GM19043 (cell line): ENCODE measurements around the gene MYH7.
"Not testable (repeated sequence)": the region's sequence is repeated elsewhere in the genome, so short reads cannot be mapped to it uniquely, and the experiment has no call there.

Source experiments
- ATAC-seq: cut with Tn5 transposase; IDR thresholded peaks from one replicate; pipeline ENCODE4 v1.9.1; 2021; ENCODE audit warnings: low read depth; ENCODE audit not compliant: unreplicated experiment

Gene MYH7

DNA sequence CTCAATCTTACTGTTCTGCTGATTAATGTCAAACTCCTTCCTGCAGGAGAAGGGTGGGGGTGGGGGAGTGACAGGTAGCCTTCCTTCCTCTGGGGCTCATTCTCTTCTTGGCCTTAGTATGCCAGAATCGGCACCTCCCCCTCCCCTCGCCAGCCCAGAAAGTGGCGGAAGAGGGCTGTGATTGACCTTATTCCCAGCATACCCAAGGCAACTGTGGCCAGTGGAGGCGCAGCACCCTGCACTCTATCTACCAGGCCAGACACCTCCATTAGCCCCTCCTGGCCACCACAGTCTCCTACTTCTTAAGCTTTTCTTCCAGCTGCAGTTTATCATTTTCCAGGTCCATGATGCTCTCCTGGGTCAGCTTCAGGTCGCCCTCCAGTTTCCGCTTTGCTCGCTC is 42.8 kb downstream of the MYH7 start:
- ATAC-seq, result no peak

DNA sequence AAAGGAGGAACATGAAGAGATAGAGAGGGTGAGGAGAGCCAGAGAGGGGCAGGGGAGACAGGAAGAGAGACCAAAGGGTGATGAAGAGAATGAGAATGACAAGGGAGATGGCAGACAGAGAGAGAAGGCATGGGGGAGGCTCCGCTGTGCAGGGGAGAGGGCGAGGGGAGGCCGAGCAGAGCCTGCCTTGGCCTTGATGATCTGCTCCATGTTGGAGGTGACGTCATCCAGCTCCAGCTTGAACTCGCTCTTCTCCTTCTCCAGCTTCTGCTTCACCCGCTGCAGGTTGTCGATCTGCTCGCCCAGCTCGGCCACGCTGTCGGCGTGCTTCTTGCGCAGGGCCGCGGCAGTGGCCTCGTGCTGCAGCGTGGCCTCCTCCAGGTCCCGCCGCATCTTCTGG is 45.6 kb downstream of the MYH7 start:
- not testable (repeated sequence) for ATAC-seq

DNA sequence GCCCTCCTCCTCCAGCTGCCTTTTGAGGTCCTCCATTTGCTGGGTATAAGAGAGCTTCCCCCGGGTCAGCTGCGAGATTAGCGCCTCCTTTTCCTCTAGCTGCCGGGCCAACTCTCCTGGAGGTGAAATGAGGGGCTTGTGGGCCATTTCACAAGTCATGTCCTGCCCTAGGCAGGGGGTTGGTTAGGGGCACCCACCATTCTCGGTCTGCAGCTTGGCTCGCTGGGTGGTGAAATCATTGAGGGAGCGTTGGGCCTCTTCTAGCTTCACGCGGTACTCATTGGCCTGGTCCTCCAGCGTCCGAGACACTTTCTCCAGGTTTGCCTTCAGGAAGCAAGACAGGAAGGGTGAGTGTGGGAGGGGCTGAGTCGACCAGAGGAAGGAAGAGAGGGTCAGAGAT is 46.1 kb downstream of the MYH7 start:
- ATAC-seq, result no peak

DNA sequence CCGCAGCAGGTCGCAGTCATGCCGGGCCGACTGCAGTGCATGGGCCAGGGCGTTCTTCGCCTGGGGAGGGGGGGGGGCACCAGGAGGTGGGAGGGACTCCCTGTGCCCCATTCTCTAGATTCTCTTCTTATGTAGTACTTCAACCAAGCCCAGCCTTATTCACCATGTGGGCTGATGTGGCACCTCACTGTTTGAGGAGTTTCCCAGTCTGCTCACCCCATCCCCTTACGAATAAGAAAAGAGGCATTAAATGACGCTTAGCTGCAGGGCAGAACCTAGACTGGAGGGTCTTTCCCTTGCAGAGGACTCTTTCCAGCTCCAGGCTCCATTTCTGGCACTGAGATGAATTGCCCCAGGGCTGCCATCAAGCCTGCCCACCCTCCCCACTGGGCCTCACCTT is 46.5 kb downstream of the MYH7 start:
- no peak for ATAC-seq

DNA sequence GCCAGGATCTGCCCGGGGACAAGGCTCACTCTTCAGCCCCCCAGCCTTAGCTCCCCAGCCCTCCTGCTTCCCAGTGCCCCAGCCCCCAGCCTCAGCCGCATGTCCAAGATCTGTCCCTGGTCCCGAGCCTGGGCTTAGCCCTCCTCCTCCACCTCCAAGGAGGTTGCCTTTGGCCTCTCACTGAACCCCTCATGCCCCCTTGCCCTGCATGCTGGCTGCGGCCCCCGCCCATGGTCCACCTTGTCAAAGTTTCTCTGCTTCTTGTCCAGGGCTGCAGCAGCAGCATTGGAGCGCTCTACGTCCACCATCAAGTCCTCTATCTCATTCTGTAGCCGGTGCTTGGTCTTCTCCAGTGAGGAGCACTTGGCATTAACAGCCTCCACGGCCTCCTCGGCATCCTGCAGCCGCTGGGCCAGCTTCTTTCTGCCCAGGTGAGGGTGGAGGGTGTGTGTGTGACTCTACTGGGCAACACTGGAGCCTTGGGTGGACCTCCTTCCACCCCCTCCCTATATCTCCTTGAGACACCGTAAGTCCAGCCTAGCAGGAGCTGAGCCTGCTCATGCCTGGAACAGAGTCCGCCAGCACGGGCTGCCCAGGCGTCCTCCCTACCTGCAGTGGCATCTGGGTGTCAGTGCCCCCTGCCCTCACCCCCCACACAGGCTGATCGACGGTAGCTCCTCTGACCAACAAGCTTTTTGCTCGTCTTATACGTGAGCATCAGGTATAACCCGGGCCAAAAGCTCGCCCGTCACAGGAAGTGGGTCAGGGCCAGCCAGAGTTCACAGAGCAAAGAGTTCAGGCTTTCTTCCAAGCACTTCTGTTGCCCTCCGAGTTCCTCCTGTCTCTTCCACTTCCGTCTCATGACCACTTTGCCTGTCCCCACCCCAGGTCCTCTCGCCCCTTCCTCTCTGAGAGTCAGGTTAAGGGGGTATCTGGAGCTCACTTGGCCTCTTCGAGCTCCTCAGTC is 47.3 kb downstream of the MYH7 start:
- ATAC-seq, result no peak

DNA sequence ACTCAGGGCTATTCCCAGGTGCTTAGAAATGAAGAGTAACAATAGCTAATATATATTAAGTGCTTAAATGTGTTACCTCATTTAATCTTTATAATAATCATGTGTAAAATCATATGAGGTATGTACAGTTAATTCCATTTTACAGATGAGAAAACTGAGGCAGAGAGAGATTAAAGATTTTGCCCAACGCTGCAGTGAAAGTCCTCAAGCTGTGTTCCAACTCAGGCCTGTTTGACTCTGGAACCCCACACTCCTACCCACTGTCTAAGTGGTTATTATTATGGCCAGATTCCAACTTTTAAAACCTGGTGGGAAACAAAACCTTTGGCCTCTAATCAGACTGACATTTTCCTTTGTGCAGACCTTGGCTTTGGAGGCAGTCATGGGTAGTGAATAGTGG is 48.5 kb downstream of the MYH7 start:
- ATAC-seq, result no peak

DNA sequence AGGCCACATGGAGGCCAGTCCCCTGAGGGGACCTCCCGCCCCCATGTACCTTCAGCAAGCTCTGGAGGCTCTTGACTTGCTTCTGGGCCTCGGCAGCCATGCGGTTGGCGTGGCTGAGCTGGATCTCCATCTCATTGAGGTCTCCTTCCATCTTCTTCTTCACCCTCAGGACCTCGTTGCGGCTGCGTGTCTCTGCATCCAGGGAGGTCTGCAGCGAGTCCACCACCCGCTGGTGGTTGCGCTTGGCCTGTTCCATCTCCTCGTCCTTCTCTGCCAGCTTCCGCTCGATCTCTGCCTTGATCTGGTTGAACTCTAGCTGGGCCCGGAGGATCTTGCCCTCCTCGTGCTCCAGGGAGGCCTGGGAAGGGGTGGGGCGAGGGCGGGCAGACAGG is 49.2 kb downstream of the MYH7 start:
- ATAC-seq, result not testable (repeated sequence)

DNA sequence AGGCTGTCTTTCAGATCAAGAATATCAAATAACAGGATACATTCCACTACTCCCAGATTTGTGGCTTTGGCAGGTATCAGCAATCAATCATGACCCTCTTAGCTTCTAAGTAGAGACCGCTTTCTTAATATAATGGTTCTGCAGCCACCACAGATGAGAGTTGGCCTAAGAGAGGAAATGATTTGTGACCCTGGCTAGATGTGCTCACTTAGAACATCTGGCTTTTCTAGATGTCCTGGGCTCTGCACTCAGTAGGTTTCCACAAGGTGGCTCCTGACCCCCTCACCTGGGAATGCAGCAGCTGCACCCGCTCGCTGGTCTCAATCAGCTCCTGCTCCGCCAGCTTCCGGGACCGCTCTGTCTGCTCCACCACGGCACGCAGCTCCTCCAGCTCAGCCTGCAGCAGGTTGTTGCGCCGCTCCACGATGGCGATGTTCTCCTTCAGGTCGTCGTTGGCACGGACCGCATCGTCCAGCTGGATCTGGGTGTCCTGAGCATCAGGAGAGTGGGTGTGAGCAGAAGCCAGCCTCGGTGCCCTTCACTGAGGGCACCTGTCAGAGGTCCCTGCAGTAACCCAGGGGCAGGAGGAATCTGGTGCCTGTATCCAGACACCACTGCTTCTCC is 49.7 kb downstream of the MYH7 start:
- ATAC-seq, result no peak

DNA sequence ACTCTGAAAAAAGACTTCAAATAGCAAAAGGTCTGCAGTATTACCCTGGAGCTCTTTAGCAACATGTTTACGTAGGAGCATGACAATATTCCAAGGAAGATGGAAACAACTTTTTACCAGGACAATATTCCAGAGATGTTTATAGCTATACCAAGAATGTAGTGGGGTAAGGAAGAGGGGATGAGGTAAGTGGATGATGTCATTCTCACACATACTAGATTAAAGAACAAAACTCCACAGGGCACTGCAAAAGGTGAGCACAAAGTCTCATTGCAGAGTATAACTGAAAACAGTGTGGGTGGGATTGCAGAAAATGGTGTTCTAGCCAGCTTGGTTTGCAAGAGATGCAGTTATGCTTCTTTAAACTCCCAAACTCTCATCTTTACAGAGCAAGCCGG is 50.2 kb downstream of the MYH7 start:
- no peak for ATAC-seq

DNA sequence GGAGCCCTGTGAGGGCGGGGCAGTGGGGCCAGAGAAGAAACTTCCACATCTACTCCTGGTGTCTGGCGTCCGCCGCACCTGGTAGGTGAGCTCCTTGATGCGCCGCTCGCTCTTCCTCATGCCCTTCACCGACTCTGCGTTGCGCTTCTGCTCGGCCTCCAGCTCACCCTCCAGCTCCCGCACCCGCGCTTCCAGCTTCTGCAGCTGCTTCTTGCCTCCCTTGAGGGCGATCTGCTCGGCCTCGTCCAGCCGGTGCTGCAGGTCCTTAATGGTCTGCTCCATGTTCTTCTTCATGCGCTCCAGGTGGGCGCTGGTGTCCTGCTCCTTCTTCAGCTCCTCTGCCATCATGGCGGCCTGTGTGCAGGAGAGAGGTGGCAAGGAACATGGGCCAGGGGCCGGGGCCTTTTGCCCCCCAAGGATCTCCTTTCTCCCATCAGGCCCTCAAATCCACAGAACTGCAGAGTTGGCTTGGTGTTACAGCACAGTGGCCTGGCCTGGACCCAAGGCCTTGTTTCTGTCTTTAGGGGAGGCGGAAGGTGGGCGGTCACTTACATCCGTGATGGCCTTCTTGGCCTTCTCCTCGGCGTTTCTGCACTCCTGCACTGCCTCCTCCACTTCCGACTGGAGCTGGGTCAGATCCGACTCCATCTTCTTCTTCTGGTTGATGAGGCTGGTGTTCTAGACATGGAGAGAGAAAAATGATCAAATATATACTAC is 50.9 kb downstream of the MYH7 start:
- no peak for ATAC-seq

DNA sequence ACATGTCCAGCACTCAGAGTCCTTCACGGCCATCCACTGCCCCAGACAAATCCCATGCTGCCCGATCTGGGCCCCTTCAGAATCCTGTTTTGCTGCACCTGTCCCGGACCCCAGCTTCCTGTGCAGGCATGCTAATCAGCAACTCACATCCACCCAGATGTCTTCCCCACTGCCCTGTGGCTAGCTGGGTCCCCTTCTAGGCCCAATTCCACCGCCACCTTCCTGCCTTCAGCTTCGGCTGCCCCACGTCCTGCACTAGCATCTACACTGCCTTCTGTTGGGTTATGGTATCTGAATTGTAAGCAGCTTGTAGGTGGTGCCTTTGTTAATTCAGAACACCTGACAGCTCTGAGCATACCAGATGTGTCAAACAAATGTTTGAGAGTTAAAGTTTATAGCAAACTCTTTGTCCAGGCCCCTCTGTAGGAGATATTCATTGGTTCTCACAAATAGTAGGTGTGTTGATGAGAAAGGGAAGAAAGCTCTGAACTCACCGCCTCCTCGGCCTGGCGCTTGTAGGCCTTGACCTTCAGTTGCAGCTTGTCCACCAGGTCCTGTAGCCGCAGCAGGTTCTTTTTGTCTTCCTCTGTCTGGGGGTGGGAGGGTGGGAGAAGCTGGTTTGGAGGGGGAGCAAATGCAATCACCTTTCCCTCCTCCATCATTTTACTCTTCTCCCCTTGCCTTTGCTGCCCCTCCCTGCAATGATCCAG is 52.6 kb downstream of the MYH7 start:
- ATAC-seq, result no peak

DNA sequence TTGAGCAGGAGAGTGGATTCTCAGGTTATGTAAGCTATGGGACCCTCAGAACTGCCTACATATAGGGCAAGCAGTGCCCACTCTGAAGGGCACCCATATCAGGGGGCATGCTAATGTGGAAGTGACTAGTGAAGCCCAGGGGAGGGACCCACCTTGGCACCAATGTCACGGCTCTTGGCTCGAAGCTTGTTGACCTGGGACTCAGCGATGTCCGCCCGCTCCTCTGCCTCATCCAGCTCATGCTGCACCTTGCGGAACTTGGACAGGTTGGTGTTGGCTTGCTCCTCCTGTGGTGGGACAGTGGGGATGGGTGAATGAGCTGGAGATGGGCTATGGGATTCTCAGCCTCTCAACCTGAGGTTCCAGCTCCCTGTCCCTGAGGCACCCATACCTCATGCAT is 53.2 kb downstream of the MYH7 start:
- no peak for ATAC-seq

DNA sequence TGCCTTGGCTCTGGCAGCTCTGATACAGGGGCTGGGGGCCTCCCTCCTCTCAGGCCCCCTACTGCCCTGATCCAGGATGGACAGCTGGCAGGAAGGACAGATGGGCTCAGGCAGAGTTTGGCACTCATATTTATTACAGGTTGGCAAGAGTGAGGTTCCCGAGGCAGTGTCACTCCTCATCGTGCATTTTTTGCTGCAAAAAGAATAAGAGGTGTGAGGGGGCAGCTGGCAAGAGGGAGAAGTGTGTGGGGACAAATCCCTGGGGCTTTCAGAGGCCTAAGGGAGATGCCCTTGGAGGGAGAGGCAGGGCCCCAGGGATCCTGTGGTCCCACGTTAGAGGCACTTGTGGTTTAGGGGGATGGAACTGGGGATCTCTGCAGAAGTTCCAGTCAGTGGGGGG is 53.6 kb downstream of the MYH7 start:
- ATAC-seq, result no peak

DNA sequence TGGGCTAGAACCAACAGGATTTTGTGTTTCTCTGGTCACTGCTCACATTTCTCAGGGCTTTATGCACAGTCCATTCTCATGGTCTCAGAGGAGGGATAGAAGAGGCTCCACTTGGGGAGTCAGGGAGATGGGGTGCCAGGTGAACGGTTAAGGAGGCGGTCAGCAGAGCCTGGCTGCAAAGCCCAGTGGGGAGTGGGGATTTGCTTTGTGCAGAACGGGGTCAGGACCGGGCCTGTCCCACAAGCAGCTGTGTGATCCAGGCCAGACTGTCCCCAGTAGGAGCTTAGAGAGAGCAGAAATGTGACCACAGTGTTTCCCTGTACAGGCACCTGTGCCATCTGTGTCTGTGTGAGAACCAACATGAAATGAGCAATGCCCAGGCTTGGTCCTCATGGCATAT is 54.5 kb downstream of the MYH7 start:
- no peak for ATAC-seq

DNA sequence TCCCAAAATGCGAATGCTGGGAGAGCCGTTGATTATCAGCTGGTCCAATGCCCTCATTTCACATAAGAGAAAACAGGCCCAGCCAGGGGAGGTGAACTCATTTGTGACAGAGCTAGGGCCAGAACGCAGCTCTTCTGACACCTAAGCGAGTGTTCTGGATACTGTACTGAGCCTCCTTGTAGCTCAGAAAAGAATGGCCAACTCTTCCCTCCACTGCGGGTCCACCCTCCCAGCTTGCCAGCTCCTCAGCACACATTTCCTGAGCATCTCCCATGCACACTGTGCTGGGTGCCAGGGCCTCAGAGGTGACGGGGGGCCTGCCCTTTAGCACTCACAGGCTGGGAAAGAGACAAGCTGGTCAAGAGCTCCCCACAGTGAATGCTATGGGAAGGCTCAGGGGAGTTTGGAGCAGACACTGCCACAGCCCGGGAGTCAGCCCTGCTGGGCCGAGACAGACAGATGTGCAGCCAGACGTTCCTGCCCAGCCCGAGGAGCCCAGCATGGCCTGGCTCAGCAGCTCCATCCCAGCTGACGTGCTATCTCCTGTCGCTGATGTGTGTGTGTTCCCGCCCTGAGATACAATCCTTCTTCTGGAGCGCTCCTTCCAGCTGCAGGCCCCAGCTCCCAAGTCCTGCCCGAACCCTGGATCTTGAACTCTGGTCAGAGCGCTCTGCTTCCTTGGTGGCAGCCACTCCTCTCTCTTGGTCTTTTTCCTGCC is 55.1 kb downstream of the MYH7 start:
- no peak for ATAC-seq

DNA sequence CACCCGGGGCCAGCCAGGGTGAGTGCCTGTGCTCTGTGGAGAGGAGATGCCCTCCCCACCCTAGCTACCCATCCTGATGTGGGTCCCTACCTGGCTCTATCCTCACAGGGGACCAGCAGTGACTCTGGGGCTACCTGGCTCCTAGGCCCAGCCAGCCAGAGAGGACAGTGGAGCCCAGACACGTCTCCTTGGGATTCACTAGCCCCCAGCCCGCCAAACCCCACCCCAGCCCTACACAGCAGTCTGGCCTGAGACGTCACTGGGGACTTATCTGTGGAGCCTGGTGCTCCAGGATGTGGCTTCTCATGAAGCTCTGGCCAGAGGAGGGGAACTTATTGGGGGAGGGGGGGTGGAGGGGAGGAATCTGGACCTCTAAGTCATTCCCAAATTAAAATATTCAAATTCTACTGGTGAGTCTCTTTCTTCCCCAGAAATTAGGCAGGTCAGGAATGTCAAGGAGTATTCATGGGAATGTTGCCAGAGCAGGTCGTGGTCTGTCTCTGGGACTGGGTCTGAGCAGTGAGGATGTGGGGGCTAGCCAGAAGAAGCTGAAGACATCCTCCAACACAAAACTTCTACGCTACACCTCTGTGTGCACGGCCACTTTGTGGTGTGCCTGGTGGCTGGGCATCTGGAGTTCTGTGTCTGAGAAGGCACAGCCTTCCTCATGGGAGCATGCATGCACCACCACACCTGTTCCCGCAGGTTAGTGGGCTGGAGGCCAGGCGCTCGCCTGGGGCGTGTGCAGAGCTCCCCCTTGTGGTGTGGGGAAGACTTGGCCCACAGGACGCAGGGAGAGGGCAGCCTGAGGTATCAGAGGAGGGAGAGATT is 55.9 kb downstream of the MYH7 start:
- ATAC-seq, result no peak

DNA sequence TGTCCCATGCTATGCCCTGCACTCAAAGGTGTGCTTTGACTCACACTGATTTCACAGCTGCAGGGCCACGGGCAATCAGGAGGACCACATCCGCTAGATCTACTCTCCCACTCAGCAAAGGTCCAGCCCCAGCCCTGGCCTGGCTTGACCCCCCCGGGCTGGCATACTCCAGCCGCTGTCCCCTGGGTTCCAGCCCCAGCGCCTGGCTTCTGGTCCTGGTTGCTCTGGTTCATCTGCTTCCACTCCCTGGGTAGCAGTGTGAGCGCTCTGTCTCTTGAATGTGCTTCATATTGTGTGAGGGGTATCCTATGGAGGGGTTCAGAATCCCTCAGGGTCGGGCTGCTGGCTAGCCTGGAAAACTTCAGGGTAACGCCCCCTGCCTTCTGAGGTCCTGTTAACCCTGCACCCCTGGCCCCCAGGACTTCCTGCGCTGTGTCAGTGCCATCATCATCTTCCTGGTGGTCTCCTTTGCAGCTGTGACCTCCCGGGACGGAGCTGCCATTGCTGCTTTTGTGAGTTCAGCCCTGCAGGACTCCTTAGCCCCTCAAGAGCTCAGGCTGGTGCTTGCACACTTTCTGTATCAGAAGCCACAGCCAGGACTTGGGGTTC is 56.7 kb downstream of the MYH7 start:
- no peak for ATAC-seq

DNA sequence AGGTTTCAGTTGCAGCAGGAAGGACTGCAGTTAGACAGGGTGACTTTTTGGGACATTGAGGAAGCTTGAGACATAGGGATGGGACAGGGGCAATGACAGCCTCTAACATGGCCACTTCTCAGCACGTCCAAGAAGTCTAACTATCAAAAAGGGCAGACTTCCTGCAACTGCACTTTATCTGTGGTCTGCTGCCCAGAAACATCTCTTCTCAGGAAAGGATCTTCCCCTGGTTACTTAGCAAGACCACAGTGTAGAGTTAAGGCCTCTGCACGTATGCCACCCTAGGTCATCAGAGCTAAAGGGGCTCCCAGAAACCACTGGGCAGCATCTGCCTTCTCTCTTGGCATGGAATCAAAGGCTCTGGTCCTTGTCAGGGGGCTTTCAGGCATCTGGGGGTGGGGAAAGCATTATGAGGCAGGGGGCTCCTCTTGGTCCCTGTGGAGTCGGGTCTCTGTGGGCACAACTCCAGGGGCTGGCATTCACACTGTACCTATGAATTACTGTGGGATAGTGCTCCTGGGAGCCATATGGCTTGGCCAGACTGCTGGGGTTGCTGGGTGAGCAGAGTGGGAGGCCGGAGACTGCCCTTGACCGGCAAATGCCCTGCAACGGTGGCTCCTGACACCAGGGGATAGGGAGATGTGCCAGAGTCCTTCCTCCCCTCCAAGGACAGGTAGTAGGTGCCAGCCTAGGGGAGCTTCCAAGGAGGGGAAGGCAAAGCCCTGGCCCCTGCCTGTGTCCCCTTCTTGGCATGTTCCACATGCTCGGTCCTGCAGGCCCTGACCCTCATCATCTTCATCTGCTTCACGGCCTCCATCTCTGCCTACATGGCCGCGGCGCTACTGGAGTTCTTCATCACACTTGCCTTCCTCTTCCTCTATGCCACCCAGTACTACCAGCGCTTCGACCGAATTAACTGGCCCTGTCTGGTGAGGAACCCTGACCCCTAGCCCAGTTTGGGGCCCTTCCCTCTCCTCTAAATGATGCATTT is 57.6 kb downstream of the MYH7 start:
- ATAC-seq, result no peak
